Adrenal gland (tissue), 12 donors: ENCODE measurements around the gene FAP. TPM values are rescaled to one million over a fixed set of nuclear protein-coding genes. Genes with fewer than 3 reads are reported as not detected.

Source experiments
- DNase-seq, 7 donors: peaks; one replicate each; pipeline ENCODE4 v3.0.0-alpha.2; 2019 to 2020
- H3K27ac ChIP-seq, 5 donors: fragments of 200-600 bp; sonication (generic) in 4 of 5; 1 replicate in 3 of 5; 2 replicates in 2 of 5; pipeline versions ENCODE4 v1.5.1 to v1.8.0; 2016 to 2020; ENCODE audit warnings: mild to moderate bottlenecking in 1 of 5
- H3K27me3 ChIP-seq: fragments of 200-600 bp; 2 replicates; pipeline ENCODE4 v1.8.0; 2021
- H3K36me3 ChIP-seq, 2 donors: fragments of 200-600 bp; replicated peaks in 1 of 2; 1 replicate in 1 of 2; 2 replicates in 1 of 2; pipeline versions ENCODE4 v1.5.1 to v1.8.0; 2018 to 2022
- H3K4me1 ChIP-seq, 2 donors: fragments of 200-600 bp; replicated peaks in 1 of 2; 1 replicate in 1 of 2; 2 replicates in 1 of 2; pipeline versions ENCODE4 v1.5.1 to v1.8.0; 2018 to 2021
- H3K4me3 ChIP-seq, 4 donors: fragments of 200-600 bp; sonication (generic) in 3 of 4; one replicate each; pipeline ENCODE4 v1.5.1; 2016 to 2018
- H3K9me3 ChIP-seq, 3 donors: fragments of 200-600 bp; sonication (generic) in 1 of 3; replicated peaks in 1 of 3; 1 replicate in 2 of 3; 2 replicates in 1 of 3; pipeline versions ENCODE4 v1.5.1 to v1.8.0; 2016 to 2021
- POLR2A ChIP-seq, 2 donors: fragments of 450-650 bp; IDR thresholded peaks; one replicate each; pipeline ENCODE4 v1.6.1; 2017; ENCODE audit warnings: antibody characterized with exemption in 2 of 2, mild to moderate bottlenecking in 2 of 2, moderate library complexity in 1 of 2
- WGBS, 4 donors: extraction: QIAGEN DNeasy Blood & Tissue Kit in 2 of 4; methylation state at CpG; one replicate each; pipeline versions ENCODE4 v1.1.5 to v1.1.7; 2013 to 2017; 5-methylcytosine and 5-hydroxymethylcytosine counted together
- intact Hi-C, 2 donors: fragments of 100-400 bp; cut with DNase I; formaldehyde crosslinking; loops; one replicate each; pipeline versions ENCODE4 v1.14.1 to v1.15.0; 2022 to 2023
- polyA plus RNA-seq, 3 donors: library from polyadenylated mRNA; stranded (reverse); fragments of 200-250 nt in 2 of 3; fragments of 350-450 nt in 1 of 3; fragmentation: Illumina TruSeq in 1 of 3; extraction: RNeasy Lipid Tissue Mini Kit (QIAGEN cat#74804) in 1 of 3; gene quantifications; one replicate each; pipeline ENCODE4 v1.2.3, GENCODE V29; 2013 to 2014
- total RNA-seq, 9 donors: library from RNA; depleted of rRNA in 4 of 9; stranded (reverse); fragments of >200 nt in 4 of 9; fragments of 120-200 nt in 1 of 9; fragmentation: NEBNext Ultra II Directional in 1 of 9; extraction: Animal tissue kit (Norgen Biotek cat#: 25700) in 1 of 9; gene quantifications; one replicate each; pipeline versions ENCODE4 v1.1.0 to v1.2.4, GENCODE V29; 2013 to 2023
- TF ChIP-seq, protein P1 (sequence below), 6 experiments: fragments of 450-650 bp in 4 of 6; fragments of 200-600 bp in 2 of 6; sonication (generic) in 1 of 6; IDR thresholded peaks; 1 replicate in 5 of 6; 2 replicates in 1 of 6; pipeline versions ENCODE4 v1.5.1 to v1.8.0; 2016 to 2021; ENCODE audit warnings: antibody characterized with exemption in 6 of 6, mild to moderate bottlenecking in 2 of 6, moderate library complexity in 1 of 6
- donor health status: healthy with polysubstance abuse.
- donor health status: Bipolar disorder and iron deficiency.
- donor health status: DM: yes; HTN: yes; CAD: no.
- donor health status: DM: no; HTN: no; CAD: no.
- donor health status: DM: no; HTN: no; CAD: no.
- donor health status: DM: yes; HTN: yes; CAD: no.

FAP gene
- total and polyA plus RNA-seq, 12 donors = 0.18 to 6.0 (median 0.64) TPM; not detected in 1

GRCh38 chr2:162138310-162138709 lies 104.9 kb downstream of the FAP start:
- H3K36me3 ChIP-seq = no peaks in the 10 kb centered on the region
- intact Hi-C loops = no loop called here
- peaks cover 3% of the 10 kb centered on the region for H3K27me3 ChIP-seq
- no peaks in the 10 kb centered on the region for H3K9me3 ChIP-seq
- TF ChIP-seq, protein P1, sequence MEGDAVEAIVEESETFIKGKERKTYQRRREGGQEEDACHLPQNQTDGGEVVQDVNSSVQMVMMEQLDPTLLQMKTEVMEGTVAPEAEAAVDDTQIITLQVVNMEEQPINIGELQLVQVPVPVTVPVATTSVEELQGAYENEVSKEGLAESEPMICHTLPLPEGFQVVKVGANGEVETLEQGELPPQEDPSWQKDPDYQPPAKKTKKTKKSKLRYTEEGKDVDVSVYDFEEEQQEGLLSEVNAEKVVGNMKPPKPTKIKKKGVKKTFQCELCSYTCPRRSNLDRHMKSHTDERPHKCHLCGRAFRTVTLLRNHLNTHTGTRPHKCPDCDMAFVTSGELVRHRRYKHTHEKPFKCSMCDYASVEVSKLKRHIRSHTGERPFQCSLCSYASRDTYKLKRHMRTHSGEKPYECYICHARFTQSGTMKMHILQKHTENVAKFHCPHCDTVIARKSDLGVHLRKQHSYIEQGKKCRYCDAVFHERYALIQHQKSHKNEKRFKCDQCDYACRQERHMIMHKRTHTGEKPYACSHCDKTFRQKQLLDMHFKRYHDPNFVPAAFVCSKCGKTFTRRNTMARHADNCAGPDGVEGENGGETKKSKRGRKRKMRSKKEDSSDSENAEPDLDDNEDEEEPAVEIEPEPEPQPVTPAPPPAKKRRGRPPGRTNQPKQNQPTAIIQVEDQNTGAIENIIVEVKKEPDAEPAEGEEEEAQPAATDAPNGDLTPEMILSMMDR (IDR thresholded peaks at IDR 0.05) = no peak
- no peak for TF ChIP-seq POLR2A (IDR thresholded peaks at IDR 0.05)
- no peak overlapping the region for H3K27ac ChIP-seq
- no peaks in the 10 kb centered on the region for H3K4me1 ChIP-seq
- DNase-seq = no peak
- no peak overlapping the region for H3K4me3 ChIP-seq

GRCh38 chr2:162127422-162127821 lies 115.8 kb downstream of the FAP start:
- H3K4me3 ChIP-seq = no peak overlapping the region
- H3K27ac ChIP-seq = no peak overlapping the region
- H3K4me1 ChIP-seq = no peaks in the 10 kb centered on the region
- H3K36me3 ChIP-seq = no peaks in the 10 kb centered on the region
- intact Hi-C loops = no loop called here
- no peak for DNase-seq
- H3K9me3 ChIP-seq = peaks cover 0 to 5% (median 0%) of the 10 kb centered on the region in 3 donors
- 57 to 96% (median 90%) methylated on average over 2 of the region's 2 CpGs for WGBS, 4 donors
- H3K27me3 ChIP-seq = no peaks in the 10 kb centered on the region
- TF ChIP-seq POLR2A (IDR thresholded peaks at IDR 0.05) = no peak
- TF ChIP-seq, protein P1 (IDR thresholded peaks at IDR 0.05) = no peak

DNA sequence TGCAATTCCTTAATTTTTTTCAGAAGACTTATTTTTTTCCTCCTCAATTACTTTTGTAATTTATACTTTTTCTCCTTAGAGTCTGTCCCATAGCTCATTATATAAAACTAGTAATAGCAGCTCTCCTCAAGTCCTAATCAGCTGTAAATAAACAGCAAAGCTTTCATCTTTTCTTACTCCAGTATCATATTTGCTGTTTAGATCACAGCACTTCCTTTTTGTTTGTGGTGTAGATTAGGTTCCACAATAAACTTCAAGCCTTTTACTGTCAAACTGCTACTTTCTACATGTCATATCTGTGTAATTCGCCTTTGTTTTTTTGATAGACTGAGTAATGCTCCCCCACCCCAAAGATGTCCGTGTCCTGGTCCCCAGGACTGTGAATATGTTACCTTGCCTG lies 116.7 kb downstream of the FAP start:
- Histone ChIP-seq H3K36me3 (no peaks in the 10 kb centered on the region), H3K4me1 (no peaks in the 10 kb centered on the region), H3K27ac (no peak overlapping the region), H3K4me3 (no peak overlapping the region), H3K27me3 (no peaks in the 10 kb centered on the region), H3K9me3 (peaks cover 0 to 5% (median 0%) of the 10 kb centered on the region in 3 donors)
- intact Hi-C loops = no loop called here
- 69 to 80% (median 75%) methylated on average over 2 of the region's 2 CpGs for WGBS, 4 donors
- DNase-seq = no peak
- TF ChIP-seq POLR2A (IDR thresholded peaks at IDR 0.05) = no peak
- TF ChIP-seq, protein P1 (IDR thresholded peaks at IDR 0.05) = no peak

DNA sequence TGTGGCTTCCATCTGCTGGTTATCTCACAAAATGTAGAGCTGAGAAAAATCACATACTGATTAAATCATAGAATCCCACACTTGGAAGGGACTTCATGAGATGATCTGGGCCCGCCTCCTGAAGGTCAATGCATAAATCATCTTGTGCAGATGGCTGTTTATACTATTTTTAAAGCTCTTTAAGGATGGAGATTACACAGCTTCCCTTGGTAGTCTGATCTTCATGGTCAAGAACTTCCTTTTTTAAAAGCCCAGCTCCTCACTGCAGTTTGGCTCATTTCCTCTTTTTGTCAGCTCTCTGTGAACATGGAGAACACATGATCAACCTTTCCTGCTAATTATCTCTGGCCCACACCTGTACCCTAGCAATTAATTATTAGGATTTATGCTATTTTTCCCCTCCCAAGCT lies 117.1 kb downstream of the FAP start:
- intact Hi-C loops = no loop called here
- H3K36me3 ChIP-seq = no peaks in the 10 kb centered on the region

More for the DNA sequence above, 117.1 kb downstream of the FAP start:
- peaks cover 0 to 5% (median 0%) of the 10 kb centered on the region in 3 donors for H3K9me3 ChIP-seq
- no peaks in the 10 kb centered on the region for H3K27me3 ChIP-seq
- no peak overlapping the region for H3K27ac ChIP-seq
- H3K4me1 ChIP-seq = no peaks in the 10 kb centered on the region
- H3K4me3 ChIP-seq = no peak overlapping the region
- no peak for TF ChIP-seq POLR2A (IDR thresholded peaks at IDR 0.05)
- TF ChIP-seq, protein P1 (IDR thresholded peaks at IDR 0.05) = no peak
- DNase-seq = no peak
- 0 to 23% (median 3%) methylated on average over 1 of the region's 1 CpG for WGBS, 4 donors
